OCI-LY7 (cell line): Measurements from ENCODE around the gene MTF1.

Source experiments
- CTCF ChIP-seq: fragments of 200-600 bp; sonication (generic); conservative IDR thresholded peaks from 2 replicates; pipeline ENCODE4 v1.5.1; 2014; ENCODE audit warnings: mild to moderate bottlenecking, antibody characterized with exemption, low read length, moderate library complexity, mixed read lengths
- EZH2phosphoT487 ChIP-seq: fragments of 200-600 bp; sonication (generic); IDR thresholded peaks from 2 replicates; pipeline ENCODE4 v1.6.1; 2018; ENCODE audit warnings: low read depth, borderline replicate concordance, mild to moderate bottlenecking, mixed run types, antibody characterized with exemption, low read length, moderate library complexity, mixed read lengths

- TF ChIP-seq CTCF (no peak), EZH2phosphoT487 (no peak)
Measured at GRCh38 chr1:37849480-37849879, 9.9 kb downstream of the MTF1 start.
